Panc1 (cell line): ENCODE results near the gene SOBP.

Experiments
- CTCF ChIP-seq: fragments of 450-650 bp; IDR thresholded peaks from 2 replicates; pipeline ENCODE4 v1.5.1; 2017; ENCODE audit warnings: mild to moderate bottlenecking
- SIN3A ChIP-seq: IDR thresholded peaks from 2 replicates; pipeline ENCODE4 v1.6.1; 2012; ENCODE audit warnings: low read depth, mild to moderate bottlenecking, low read length, moderate library complexity, borderline replicate concordance; ENCODE audit not compliant: insufficient read depth
- TCF7L2 ChIP-seq: IDR thresholded peaks from 2 replicates; pipeline ENCODE4 v1.6.1; 2011; ENCODE audit warnings: mild to moderate bottlenecking, low read depth, low read length, inconsistent platforms
- TF ChIP-seq, protein P1 (sequence below), 2 experiments: IDR thresholded peaks; 2 replicates each; pipeline ENCODE4 v1.6.1; 2011 to 2012; ENCODE audit warnings: low read depth in 2 of 2, control low read depth in 1 of 2, low read length in 1 of 2, mild to moderate bottlenecking in 1 of 2, moderate library complexity in 1 of 2; ENCODE audit not compliant: insufficient read depth in 1 of 2

GRCh38 chr6:107470364-107470763 is 19.6 kb upstream of the SOBP start:
- no peak for TF ChIP-seq SIN3A
- no peak for TF ChIP-seq CTCF
- no peak for TF ChIP-seq TCF7L2
- TF ChIP-seq, protein P1, sequence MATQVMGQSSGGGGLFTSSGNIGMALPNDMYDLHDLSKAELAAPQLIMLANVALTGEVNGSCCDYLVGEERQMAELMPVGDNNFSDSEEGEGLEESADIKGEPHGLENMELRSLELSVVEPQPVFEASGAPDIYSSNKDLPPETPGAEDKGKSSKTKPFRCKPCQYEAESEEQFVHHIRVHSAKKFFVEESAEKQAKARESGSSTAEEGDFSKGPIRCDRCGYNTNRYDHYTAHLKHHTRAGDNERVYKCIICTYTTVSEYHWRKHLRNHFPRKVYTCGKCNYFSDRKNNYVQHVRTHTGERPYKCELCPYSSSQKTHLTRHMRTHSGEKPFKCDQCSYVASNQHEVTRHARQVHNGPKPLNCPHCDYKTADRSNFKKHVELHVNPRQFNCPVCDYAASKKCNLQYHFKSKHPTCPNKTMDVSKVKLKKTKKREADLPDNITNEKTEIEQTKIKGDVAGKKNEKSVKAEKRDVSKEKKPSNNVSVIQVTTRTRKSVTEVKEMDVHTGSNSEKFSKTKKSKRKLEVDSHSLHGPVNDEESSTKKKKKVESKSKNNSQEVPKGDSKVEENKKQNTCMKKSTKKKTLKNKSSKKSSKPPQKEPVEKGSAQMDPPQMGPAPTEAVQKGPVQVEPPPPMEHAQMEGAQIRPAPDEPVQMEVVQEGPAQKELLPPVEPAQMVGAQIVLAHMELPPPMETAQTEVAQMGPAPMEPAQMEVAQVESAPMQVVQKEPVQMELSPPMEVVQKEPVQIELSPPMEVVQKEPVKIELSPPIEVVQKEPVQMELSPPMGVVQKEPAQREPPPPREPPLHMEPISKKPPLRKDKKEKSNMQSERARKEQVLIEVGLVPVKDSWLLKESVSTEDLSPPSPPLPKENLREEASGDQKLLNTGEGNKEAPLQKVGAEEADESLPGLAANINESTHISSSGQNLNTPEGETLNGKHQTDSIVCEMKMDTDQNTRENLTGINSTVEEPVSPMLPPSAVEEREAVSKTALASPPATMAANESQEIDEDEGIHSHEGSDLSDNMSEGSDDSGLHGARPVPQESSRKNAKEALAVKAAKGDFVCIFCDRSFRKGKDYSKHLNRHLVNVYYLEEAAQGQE (IDR thresholded peaks at IDR 0.05; ENCODE audit: insufficient read depth in 1 of 2, low read depth in 2 of 2, low read length in 1 of 2) = no peak
